Suppressor macrophage (primary cell): ENCODE measurements around the gene HDGFL3.
"Not testable (repeated sequence)": the region's sequence is repeated elsewhere in the genome, so short reads cannot be mapped to it uniquely, and the experiment has no call there.

ENCODE experiments used
- DNase-seq, 4 experiments: peaks; one replicate each; pipeline ENCODE4 v3.0.0-alpha.2; 2020 to 2022

The HDGFL3 gene

GRCh38 chr15:83099290-83099689 is 108.3 kb downstream of the HDGFL3 start:
- DNase-seq, result no peak

DNA sequence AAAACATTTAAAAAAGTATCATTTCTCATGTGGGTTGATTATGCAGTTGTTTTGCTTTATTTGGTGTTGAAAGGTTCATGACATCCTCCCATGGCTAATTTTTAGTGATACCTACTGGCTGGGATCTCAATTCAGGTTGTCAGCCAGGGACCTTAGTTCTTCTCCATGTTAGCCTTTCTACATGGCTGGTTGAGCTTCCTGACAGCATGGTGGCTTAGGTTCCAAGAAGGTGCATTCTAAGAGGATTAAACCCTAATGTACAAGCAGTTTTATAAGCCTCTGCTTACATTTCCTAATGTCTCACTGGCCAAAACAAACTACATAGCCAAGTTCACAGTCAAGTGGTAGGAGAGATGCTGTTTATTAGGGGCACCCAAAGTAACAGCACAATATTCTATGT is 109.5 kb downstream of the HDGFL3 start:
- DNase-seq, result no peak

DNA sequence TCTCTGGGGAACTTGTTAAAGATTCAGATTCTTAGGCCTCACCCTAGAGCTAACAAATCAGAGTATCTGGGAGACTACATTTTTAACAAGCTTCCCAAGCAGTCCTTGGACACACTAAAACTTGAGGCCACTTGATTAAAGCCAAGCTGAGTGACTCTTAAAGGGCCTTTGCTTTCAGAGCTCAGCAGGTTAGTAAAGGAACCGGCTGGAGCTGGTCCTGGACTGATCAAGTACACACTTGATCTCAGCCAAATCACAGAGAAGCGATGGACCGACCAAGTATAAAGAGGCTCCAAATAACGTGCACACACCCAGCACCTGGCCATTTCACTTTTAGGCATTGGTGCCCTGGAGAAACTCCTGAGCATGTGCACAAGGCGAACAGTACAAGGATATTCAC is 113.0 kb downstream of the HDGFL3 start:
- DNase-seq, result no peak

DNA sequence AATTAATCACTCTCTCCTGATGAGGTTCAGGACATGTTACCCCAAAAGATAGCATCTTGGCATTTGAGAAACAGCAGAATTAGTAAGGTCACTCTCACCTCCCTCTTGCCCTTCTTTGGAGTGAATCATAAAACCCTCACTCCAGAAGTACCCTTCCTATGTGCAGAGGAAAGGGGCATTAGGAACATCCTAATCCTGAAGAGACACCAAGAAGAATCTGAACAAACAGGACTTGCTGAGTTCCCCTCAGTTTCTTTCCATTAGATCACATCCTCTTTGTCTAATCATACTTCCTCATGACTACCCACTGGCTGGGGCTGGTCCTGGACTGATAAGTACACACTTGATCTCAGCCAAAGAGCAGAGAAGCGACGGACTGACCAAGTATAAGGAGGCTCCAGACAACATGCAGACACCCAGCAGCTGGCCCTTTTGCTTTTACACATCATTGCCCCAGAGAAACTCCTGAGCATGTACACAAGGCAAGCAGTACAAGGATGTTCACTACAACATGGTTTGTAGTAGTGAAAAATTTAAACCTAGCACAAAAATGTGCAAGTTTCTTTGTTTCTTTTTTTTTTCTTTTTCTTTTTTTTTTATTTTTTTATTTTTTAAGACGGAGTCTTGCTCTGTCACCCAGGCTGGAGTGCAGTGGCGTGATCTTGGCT is 115.2 kb downstream of the HDGFL3 start:
- peak; percentile 88 to 95 (median 92) for DNase-seq

GRCh38 chr15:83091965-83092308 is 115.7 kb downstream of the HDGFL3 start:
- DNase-seq, result not testable (repeated sequence)

GRCh38 chr15:83090465-83090864 is 117.2 kb downstream of the HDGFL3 start:
- DNase-seq, result no peak

DNA sequence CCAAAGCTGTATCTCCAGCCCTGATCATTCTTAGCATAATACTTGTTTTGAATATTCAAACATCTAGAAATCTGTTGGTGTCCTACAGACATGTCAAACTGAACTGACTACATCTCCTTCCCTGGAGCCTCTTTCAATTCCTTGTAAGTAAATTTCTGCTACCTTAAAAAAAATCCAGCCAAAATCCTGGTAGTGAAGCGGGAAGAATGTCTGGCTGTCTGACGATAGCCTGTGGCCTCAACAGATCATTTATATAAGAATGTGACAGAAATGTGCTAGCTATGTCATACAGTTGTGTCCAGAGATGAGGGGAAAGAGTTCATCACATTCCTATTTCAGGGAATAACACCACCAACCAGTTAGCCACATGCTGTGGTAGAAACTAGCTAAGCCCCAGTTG is 118.7 kb downstream of the HDGFL3 start:
- no peak for DNase-seq

- DNase-seq, result no peak
These were observed 120.0 kb downstream of the HDGFL3 start for GRCh38 chr15:83087576-83087975.

DNA sequence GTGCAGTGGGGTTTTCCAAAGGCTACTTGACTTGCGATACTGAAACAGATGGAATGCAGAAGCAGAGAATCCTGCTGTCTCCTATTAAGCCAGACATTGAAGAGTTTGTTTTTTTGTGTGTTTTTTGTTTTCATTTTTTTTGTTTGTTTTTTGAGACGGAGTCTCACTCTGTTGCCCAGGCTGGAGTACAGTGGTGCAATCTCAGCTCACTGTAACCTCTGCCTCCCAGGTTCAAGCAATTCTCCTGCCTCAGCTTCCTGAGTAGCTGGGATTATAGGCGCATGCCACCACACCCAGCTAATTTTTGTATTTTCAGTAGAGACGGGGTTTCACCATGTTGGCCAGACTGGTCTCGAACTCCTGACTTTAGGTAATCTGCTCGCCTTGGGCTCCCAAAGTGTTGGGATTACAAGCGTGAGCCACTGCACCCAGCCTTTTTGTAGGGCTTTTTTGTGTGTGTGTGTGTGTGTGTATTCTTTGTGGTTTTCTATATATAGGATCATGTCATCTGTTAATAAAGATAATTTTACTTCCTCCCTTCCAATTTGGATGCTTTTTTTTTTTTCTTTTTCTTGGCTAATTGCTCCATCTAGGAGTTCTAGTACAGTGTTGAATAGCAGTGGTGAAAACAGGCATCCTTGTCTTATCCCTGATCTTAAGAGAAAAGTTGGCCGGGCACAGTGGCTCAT is 121.6 kb downstream of the HDGFL3 start:
- not testable (repeated sequence) for DNase-seq

DNA sequence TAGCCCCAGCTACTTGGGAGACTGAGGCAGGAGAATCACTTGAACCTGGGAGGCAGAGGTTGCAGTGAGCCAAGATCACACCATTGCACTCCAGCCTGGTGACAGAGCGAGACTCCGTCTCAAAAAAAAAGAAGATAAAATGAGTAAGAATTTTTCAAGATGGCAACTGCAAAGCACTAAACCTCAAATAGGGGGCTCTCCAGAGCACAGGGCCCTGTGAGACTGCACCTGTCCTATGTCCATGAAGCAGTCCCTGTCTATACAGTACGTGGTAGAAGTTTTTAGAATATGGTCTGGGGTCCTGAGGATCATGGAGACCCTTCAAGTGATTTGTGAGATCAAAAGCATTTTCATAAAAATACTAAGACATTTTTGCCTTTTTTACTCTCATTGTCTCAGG is 122.2 kb downstream of the HDGFL3 start:
- not testable (repeated sequence) for DNase-seq

- DNase-seq, result no peak
These were observed 124.8 kb downstream of the HDGFL3 start for GRCh38 chr15:83082730-83083386.

- no peak for DNase-seq
These were observed 126.2 kb downstream of the HDGFL3 start for GRCh38 chr15:83081256-83082014.

DNA sequence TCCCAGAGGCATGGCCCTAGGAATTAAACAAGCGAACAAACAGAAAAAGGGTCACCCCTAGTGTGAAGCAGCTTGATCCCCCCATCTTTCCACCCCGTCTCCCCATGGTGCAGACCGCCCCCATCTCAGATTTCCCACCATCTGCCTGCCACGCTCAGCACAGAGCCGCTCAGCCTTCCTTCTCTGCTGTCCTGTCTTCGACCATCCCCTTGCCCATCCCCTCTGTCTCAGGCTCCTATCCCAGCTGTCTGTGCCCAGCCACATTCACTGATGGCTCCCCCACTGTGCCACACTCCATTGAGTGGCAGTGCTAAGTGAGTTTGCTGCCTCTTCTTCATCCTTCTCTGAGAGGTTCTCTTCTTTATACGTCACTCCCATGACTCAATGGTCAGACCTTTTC is 128.9 kb downstream of the HDGFL3 start:
- no peak for DNase-seq
